Measurements from ENCODE around the gene ENOPH1. TPM values are rescaled to one million over a fixed set of nuclear protein-coding genes. Genes with fewer than 3 reads are reported as not detected.

The ENOPH1 gene
- total and polyA plus RNA-seq, 2 of the 13 experiments (the other 11 are each of a cell fraction or from before 2014, with no cell fraction given): 15.5 to 64.3 TPM

DNA sequence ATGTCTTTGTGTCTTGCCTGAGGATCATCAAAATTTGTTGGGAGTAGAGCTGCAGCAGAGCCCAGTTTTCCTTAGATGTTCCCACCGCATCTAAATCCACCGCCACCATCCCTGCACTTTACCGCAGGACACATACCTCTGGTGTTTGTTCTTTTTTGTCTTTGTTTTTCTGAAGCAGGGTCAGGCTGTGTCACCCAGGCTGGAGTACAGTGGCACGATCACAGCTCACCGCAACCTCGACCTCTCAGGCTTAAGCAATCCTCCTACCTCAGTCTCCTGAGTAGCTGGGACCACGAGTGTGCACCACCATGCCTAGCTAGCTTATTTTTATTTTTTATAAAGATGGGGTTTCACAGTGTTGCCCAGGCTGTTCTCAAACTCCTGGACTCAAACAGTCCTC lies 4.6 kb downstream of the ENOPH1 start (continued):
- TF ChIP-seq NAIF1 (CRISPR knock-in tag; IDR thresholded peaks at IDR 0.05; ENCODE audit: borderline replicate concordance) (no peak), ZNF598 (CRISPR knock-in tag; IDR thresholded peaks at IDR 0.05; ENCODE audit: borderline replicate concordance) (no peak), ZNF773 (CRISPR knock-in tag; IDR thresholded peaks at IDR 0.05; ENCODE audit: borderline replicate concordance) (no peak), HCFC1 (IDR thresholded peaks at IDR 0.05; ENCODE audit: low read depth, low read length) (no peak), NR2C2 (CRISPR knock-in tag; IDR thresholded peaks at IDR 0.05; ENCODE audit: borderline replicate concordance) (no peak), RXRB (CRISPR knock-in tag; IDR thresholded peaks at IDR 0.05; ENCODE audit: borderline replicate concordance) (peak; percentile 25; the same call in 1 of the 2 replicates), ZNF382 (CRISPR knock-in tag; IDR thresholded peaks at IDR 0.05; ENCODE audit: borderline replicate concordance) (no peak), TBX2 (CRISPR knock-in tag; IDR thresholded peaks at IDR 0.05; ENCODE audit: borderline replicate concordance) (peak; percentile 23; the same call in 1 of the 2 replicates), ZMYM4 (CRISPR knock-in tag; IDR thresholded peaks at IDR 0.05) (peak; percentile 21; the same call in 1 of the 2 replicates), ZNF292 (CRISPR knock-in tag; IDR thresholded peaks at IDR 0.05; ENCODE audit: borderline replicate concordance, low read depth) (peak; percentile 76), ZNF674 (CRISPR knock-in tag; IDR thresholded peaks at IDR 0.05; ENCODE audit: low read depth) (no peak), PAX8 (CRISPR knock-in tag; IDR thresholded peaks at IDR 0.05; ENCODE audit: borderline replicate concordance) (no peak), ZNF709 (CRISPR knock-in tag; IDR thresholded peaks at IDR 0.05) (no peak), ERF (CRISPR knock-in tag; IDR thresholded peaks at IDR 0.05) (0 out of 2 replicates have a peak, but pooled peaks have one; percentile 55), REXO4 (CRISPR knock-in tag; IDR thresholded peaks at IDR 0.05; ENCODE audit: borderline replicate concordance) (no peak), RNF2 (conservative IDR thresholded peaks at IDR 0.05; ENCODE audit: low read depth) (no peak), ZNF660 (CRISPR knock-in tag; IDR thresholded peaks at IDR 0.05; ENCODE audit: borderline replicate concordance, low read depth) (no peak), SMAD1 (CRISPR knock-in tag; IDR thresholded peaks at IDR 0.05; ENCODE audit: borderline replicate concordance, low read depth) (no peak), HOXA9 (CRISPR knock-in tag; IDR thresholded peaks at IDR 0.05; ENCODE audit: borderline replicate concordance) (no peak), FLYWCH1 (CRISPR knock-in tag; IDR thresholded peaks at IDR 0.05) (no peak), ZNF556 (CRISPR knock-in tag; IDR thresholded peaks at IDR 0.05; ENCODE audit: borderline replicate concordance) (no peak), ZNF337 (CRISPR knock-in tag; IDR thresholded peaks at IDR 0.05; ENCODE audit: borderline replicate concordance, low read depth) (no peak), ZNF343 (CRISPR knock-in tag; IDR thresholded peaks at IDR 0.05) (no peak), BHLHE40 (IDR thresholded peaks at IDR 0.05; ENCODE audit: low read length) (peak; percentile 57), ZMAT3 (CRISPR knock-in tag; conservative IDR thresholded peaks at IDR 0.05) (no peak)
- TF ChIP-seq, protein P1, sequence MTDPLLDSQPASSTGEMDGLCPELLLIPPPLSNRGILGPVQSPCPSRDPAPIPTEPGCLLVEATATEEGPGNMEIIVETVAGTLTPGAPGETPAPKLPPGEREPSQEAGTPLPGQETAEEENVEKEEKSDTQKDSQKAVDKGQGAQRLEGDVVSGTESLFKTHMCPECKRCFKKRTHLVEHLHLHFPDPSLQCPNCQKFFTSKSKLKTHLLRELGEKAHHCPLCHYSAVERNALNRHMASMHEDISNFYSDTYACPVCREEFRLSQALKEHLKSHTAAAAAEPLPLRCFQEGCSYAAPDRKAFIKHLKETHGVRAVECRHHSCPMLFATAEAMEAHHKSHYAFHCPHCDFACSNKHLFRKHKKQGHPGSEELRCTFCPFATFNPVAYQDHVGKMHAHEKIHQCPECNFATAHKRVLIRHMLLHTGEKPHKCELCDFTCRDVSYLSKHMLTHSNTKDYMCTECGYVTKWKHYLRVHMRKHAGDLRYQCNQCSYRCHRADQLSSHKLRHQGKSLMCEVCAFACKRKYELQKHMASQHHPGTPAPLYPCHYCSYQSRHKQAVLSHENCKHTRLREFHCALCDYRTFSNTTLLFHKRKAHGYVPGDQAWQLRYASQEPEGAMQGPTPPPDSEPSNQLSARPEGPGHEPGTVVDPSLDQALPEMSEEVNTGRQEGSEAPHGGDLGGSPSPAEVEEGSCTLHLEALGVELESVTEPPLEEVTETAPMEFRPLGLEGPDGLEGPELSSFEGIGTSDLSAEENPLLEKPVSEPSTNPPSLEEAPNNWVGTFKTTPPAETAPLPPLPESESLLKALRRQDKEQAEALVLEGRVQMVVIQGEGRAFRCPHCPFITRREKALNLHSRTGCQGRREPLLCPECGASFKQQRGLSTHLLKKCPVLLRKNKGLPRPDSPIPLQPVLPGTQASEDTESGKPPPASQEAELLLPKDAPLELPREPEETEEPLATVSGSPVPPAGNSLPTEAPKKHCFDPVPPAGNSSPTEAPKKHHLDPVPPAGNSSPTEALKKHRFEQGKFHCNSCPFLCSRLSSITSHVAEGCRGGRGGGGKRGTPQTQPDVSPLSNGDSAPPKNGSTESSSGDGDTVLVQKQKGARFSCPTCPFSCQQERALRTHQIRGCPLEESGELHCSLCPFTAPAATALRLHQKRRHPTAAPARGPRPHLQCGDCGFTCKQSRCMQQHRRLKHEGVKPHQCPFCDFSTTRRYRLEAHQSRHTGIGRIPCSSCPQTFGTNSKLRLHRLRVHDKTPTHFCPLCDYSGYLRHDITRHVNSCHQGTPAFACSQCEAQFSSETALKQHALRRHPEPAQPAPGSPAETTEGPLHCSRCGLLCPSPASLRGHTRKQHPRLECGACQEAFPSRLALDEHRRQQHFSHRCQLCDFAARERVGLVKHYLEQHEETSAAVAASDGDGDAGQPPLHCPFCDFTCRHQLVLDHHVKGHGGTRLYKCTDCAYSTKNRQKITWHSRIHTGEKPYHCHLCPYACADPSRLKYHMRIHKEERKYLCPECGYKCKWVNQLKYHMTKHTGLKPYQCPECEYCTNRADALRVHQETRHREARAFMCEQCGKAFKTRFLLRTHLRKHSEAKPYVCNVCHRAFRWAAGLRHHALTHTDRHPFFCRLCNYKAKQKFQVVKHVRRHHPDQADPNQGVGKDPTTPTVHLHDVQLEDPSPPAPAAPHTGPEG (CRISPR knock-in tag; IDR thresholded peaks at IDR 0.05): no peak
- TF ChIP-seq, protein P2, sequence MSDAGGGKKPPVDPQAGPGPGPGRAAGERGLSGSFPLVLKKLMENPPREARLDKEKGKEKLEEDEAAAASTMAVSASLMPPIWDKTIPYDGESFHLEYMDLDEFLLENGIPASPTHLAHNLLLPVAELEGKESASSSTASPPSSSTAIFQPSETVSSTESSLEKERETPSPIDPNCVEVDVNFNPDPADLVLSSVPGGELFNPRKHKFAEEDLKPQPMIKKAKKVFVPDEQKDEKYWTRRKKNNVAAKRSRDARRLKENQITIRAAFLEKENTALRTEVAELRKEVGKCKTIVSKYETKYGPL (CRISPR knock-in tag; IDR thresholded peaks at IDR 0.05): no peak
